ENCODE results near the gene CDK5. TPM values are rescaled to one million over a fixed set of nuclear protein-coding genes. Genes with fewer than 3 reads are reported as not detected.

Gene CDK5
- total and polyA plus RNA-seq, 2 of the 13 experiments (the other 11 are each of a cell fraction or from before 2014, with no cell fraction given) = 16.4 to 21.3 TPM

DNA sequence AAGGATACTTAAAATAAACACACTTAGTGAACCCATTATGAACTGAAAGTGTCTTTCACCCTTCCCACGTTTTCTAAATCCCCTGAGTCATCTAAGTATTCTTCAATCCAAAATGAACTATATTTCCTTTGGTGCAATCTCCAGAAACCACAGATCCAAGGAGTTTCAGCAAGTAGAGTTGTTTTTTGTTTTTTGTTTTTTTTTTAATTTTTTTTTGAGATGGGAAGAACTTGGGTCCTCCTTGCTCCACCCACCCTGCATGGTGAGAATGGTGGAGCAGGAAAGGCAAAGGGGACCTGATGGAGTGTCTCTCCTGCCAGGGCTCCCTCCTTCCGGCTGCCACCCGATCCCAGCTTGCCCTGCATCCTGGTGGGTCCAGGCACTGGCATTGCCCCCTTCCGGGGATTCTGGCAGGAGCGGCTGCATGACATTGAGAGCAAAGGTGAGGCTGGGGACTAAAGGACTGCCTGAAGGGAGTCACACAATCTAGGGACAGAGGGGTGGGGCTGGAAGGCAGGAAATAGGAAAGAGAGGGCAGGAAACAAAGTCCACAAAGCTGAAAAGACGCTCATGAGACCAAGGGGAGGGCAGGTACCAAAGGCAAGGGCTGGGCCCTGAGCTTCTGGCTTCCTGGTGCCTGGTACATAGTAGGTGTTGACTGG is 45.5 kb downstream of the CDK5 start (continued):
- TF ChIP-seq, protein P1, sequence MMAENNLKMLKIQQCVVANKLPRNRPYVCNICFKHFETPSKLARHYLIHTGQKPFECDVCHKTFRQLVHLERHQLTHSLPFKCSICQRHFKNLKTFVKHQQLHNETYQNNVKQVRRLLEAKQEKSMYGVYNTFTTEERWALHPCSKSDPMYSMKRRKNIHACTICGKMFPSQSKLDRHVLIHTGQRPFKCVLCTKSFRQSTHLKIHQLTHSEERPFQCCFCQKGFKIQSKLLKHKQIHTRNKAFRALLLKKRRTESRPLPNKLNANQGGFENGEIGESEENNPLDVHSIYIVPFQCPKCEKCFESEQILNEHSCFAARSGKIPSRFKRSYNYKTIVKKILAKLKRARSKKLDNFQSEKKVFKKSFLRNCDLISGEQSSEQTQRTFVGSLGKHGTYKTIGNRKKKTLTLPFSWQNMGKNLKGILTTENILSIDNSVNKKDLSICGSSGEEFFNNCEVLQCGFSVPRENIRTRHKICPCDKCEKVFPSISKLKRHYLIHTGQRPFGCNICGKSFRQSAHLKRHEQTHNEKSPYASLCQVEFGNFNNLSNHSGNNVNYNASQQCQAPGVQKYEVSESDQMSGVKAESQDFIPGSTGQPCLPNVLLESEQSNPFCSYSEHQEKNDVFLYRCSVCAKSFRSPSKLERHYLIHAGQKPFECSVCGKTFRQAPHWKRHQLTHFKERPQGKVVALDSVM (CRISPR knock-in tag; IDR thresholded peaks at IDR 0.05) = no peak
- TF ChIP-seq GFI1 (CRISPR knock-in tag; IDR thresholded peaks at IDR 0.05; ENCODE audit: borderline replicate concordance) (0 out of 2 replicates have a peak, but pooled peaks have one; percentile 29), FOXK2 (IDR thresholded peaks at IDR 0.05) (no peak), CEBPG (CRISPR knock-in tag; IDR thresholded peaks at IDR 0.05) (peak; percentile 21; the same call in 1 of the 2 replicates), ZFP37 (CRISPR knock-in tag; IDR thresholded peaks at IDR 0.05; ENCODE audit: borderline replicate concordance) (0 out of 2 replicates have a peak, but pooled peaks have one; percentile 51), TAF1 (CRISPR knock-in tag; IDR thresholded peaks at IDR 0.05) (peak; percentile 18; the same call in 1 of the 2 replicates), ZBTB42 (CRISPR knock-in tag; IDR thresholded peaks at IDR 0.05) (no peak), HMGXB3 (CRISPR knock-in tag; IDR thresholded peaks at IDR 0.05; ENCODE audit: borderline replicate concordance) (no peak), ZNF574 (CRISPR knock-in tag; IDR thresholded peaks at IDR 0.05) (peak; percentile 56), SYNCRIP (IDR thresholded peaks at IDR 0.05; ENCODE audit: insufficient read depth, low read depth, low read length) (no peak), TRIM24 (CRISPR knock-in tag; IDR thresholded peaks at IDR 0.05) (no peak)
- TF ChIP-seq, protein P2, sequence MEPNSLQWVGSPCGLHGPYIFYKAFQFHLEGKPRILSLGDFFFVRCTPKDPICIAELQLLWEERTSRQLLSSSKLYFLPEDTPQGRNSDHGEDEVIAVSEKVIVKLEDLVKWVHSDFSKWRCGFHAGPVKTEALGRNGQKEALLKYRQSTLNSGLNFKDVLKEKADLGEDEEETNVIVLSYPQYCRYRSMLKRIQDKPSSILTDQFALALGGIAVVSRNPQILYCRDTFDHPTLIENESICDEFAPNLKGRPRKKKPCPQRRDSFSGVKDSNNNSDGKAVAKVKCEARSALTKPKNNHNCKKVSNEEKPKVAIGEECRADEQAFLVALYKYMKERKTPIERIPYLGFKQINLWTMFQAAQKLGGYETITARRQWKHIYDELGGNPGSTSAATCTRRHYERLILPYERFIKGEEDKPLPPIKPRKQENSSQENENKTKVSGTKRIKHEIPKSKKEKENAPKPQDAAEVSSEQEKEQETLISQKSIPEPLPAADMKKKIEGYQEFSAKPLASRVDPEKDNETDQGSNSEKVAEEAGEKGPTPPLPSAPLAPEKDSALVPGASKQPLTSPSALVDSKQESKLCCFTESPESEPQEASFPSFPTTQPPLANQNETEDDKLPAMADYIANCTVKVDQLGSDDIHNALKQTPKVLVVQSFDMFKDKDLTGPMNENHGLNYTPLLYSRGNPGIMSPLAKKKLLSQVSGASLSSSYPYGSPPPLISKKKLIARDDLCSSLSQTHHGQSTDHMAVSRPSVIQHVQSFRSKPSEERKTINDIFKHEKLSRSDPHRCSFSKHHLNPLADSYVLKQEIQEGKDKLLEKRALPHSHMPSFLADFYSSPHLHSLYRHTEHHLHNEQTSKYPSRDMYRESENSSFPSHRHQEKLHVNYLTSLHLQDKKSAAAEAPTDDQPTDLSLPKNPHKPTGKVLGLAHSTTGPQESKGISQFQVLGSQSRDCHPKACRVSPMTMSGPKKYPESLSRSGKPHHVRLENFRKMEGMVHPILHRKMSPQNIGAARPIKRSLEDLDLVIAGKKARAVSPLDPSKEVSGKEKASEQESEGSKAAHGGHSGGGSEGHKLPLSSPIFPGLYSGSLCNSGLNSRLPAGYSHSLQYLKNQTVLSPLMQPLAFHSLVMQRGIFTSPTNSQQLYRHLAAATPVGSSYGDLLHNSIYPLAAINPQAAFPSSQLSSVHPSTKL (CRISPR knock-in tag; IDR thresholded peaks at IDR 0.05) = peak; percentile 37
- TF ChIP-seq, protein P3, sequence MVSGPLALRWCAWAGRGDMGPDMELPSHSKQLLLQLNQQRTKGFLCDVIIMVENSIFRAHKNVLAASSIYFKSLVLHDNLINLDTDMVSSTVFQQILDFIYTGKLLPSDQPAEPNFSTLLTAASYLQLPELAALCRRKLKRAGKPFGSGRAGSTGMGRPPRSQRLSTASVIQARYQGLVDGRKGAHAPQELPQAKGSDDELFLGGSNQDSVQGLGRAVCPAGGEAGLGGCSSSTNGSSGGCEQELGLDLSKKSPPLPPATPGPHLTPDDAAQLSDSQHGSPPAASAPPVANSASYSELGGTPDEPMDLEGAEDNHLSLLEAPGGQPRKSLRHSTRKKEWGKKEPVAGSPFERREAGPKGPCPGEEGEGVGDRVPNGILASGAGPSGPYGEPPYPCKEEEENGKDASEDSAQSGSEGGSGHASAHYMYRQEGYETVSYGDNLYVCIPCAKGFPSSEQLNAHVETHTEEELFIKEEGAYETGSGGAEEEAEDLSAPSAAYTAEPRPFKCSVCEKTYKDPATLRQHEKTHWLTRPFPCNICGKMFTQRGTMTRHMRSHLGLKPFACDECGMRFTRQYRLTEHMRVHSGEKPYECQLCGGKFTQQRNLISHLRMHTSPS (CRISPR knock-in tag; IDR thresholded peaks at IDR 0.05; ENCODE audit: low read depth) = peak; percentile 96

Data from HepG2 (cell line).